NCI-H460 (cell line): ENCODE data around the gene TLX2. TPM values are rescaled to one million over a fixed set of nuclear protein-coding genes. Genes with fewer than 3 reads are reported as not detected.
A peak's percentile ranks its signal among the peaks of the same experiment; 100 is the strongest.
"Not testable (repeated sequence)": the region's sequence is repeated elsewhere in the genome, so short reads cannot be mapped to it uniquely, and the experiment has no call there.

Experiments
- DNase-seq: peaks from one replicate; pipeline ENCODE4 v3.0.0-alpha.2; 2016; ENCODE audit warnings: low read depth; ENCODE audit errors: extremely low read depth
- polyA plus RNA-seq: library from polyadenylated mRNA; depleted of rRNA; stranded (reverse); fragments of >200 nt; gene quantifications from 2 replicates; pipeline ENCODE4 v1.2.3, GENCODE V29; 2014; cell fraction: nucleus; rRNA removed
- total RNA-seq: library from RNA; depleted of rRNA; stranded (reverse); fragments of >200 nt; shearing (Covaris generic); gene quantifications from 2 replicates; pipeline ENCODE4 v1.2.3, GENCODE V29; 2014; rRNA removed

Gene TLX2
- 0.40 and 0.43 TPM in 2 replicates for total RNA-seq
- polyA plus RNA-seq, result 0.28 TPM in 1 of 2 replicates, not detected in the other

DNA sequence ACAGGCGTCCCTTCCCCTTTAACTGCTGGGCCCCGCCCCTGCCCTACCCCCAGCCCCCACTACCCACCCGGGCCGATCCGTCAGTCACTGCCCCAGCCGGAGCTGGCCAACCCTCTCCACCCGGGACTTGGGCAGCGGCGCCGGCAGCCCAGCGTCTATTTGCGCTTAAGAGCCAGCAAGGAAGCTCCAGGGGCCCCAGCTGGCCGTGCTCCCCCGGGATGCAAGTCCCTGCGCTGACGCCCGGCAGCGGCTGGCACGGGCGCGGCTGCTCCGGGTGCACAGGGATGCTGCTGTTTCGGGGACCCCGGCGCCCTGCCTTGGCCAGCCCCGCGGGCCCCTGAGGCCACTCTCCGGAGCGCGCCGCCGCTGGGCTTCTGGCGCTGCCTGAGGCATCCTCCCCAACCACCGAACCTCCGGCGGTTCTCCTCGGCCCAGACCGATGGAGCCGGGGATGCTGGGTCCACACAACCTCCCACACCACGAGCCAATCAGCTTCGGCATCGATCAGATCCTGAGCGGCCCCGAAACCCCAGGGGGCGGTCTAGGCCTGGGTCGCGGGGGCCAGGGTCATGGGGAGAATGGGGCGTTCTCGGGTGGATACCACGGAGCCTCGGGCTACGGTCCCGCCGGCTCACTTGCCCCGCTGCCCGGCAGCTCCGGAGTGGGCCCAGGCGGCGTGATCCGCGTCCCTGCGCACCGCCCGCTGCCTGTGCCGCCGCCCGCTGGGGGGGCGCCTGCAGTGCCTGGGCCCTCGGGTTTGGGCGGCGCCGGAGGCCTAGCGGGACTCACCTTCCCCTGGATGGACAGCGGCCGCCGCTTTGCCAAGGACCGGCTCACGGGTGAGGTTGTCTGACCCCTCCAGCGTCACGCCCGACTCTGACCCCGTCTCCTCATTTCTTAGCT lies at the start of gene TLX2:
TLX2 (plus strand) TSS at position 83 of the 903 bp plus-strand sequence; CDS start at position 440, 357 bp downstream.
- no peak for DNase-seq

- not testable (repeated sequence) for DNase-seq
Measured at GRCh38 chr2:74470742-74471141, 43.5 kb upstream of the TLX2 start.

- no peak for DNase-seq
Measured at GRCh38 chr2:74471332-74472065, 42.8 kb upstream of the TLX2 start.

DNA sequence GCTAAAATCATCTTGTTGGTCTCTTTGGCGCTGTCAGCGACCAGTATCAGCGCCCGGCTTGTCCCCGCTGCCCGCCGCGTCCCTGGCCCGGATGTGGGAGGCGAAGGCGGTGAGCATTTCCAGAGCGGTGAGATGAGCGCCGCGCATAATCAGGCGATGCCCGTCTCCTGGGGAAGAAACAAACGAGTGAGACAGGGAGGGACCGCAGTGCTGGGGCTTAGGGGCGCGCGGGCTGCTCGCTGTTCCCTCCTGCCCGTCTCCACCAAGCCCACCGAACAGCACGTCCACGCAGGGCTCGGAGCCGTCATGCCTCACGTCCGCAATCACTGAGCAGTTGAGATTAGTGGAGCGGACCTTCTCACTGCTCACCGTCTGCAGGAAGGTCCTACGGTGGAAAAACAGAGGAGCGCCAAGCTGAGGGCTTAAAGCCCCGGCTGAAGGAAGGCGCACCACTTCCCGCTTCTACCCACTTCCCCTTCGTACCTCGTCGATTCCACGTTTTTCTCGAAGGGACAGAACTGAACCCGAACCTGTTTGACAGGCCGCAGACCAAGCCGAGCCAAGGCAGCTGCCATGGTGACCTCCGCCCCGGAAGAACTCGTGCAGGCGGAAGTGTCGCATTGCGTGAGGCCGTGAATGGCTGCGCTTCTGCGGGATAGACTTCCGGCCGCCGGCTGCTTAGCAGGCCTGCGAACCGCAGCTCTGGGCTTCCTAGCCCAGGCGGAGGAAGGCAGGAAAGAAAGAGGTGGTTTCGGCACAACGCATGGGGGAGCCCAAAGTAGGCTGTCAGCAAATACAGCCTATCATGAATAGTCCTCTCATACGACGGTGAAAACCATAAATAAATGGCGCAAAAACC lies 41.9 kb upstream of the TLX2 start, which contains the start of gene MRPL53:
MRPL53 (minus strand) TSS at position 595 of the 859 bp plus-strand sequence; CDS start at position 575, 20 bp downstream.
- DNase-seq, result peak; percentile 91

- DNase-seq, result no peak
Measured at GRCh38 chr2:74472945-74473258, 41.3 kb upstream of the TLX2 start.

DNA sequence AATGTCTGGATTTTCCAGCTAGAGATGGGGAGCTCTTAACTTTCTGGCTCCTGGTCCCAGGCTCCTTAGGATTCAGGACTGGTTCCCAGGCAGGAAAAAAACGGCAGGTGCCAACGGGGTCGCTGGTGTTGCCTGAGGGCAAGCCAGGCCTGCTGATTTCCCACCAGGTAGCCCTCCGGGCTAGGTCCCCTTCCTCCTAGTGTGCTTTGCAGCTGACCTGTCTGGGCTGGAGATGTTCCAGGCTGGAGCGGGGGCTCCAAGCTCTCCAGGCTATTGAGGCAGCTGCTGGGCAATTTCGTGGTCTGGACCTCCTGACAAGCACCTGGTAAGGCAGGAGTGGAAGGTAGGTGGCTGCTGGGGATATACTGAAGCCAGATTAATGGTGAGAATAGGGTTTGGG lies 39.8 kb upstream of the TLX2 start:
- DNase-seq, result no peak

- no peak for DNase-seq
Measured at GRCh38 chr2:74474899-74475298, 39.4 kb upstream of the TLX2 start.

DNA sequence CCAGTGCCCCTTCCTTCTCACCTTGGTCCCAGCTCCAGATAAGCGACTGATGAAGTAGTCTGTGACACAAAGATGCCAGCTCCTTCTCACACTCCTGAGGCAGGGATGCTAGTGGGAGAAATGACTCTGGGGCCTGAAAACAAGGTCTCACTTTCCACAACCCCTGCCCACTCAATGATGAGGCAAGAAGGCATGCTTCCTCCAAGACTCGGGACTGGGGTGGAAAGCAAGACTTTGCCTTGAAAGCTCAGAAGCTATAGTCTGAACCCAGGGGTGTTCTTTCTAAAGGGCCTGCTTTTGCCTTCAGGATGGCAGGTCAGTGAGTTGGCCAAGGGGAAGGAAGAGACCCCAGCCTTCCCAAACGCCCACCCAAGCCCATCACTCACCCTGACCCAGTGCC lies 32.8 kb upstream of the TLX2 start:
- DNase-seq, result no peak

GRCh38 chr2:74481961-74482800 lies 32.1 kb upstream of the TLX2 start:
- DNase-seq, result no peak

GRCh38 chr2:74482801-74483674 lies 31.2 kb upstream of the TLX2 start, which contains the start of the genes CCDC142 and TTC31:
TSS of gene CCDC142 (minus strand) at chr2:74482998. CDS start at chr2:74482837, 161 bp downstream.
TSS of gene TTC31 (plus strand) at chr2:74483081. CDS start at chr2:74483096, 15 bp downstream.
- peak; percentile 94 for DNase-seq

DNA sequence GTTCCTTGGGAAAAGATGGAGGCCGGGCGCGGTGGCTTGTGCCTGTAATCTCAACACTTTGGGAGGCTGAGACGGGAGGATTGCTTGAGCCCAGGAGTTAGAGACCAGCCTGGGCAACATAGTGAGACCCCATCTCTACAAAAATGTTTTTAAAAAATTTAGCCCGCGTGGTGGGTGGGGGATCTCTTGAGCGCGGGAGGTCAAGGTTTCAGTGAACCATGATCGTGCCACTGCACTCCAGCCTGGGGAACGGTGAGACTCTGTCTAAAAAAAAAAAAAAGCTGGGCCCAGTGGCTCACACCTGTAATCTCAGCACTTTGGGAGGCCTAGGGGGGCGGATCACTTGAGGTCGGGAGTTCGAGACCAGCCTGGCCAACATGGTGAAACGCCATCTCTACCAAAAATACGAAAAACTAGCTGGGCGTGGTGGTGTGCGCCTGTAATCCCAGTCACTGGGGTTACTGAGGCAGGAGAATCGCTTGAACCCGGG lies 30.5 kb upstream of the TLX2 start:
- not testable (repeated sequence) for DNase-seq

DNA sequence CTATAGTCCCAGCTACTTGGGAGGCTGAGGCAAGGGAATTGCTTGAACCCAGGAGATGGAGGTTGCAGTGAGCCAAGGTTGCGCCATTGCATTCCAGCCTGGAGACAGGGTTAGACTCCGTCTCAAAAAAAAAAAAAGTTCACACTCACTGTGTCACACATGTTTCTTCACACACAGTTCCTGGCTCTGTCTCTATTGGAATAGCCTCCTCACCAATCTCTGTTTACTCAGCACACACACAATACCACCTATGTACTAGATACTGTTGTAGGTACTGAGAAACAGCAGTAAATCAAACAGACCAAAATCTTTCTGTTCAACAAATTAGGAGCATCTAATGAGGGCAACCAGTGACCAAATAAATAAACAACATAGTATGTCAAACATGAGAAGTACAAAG lies 28.1 kb upstream of the TLX2 start:
- no peak for DNase-seq

DNA sequence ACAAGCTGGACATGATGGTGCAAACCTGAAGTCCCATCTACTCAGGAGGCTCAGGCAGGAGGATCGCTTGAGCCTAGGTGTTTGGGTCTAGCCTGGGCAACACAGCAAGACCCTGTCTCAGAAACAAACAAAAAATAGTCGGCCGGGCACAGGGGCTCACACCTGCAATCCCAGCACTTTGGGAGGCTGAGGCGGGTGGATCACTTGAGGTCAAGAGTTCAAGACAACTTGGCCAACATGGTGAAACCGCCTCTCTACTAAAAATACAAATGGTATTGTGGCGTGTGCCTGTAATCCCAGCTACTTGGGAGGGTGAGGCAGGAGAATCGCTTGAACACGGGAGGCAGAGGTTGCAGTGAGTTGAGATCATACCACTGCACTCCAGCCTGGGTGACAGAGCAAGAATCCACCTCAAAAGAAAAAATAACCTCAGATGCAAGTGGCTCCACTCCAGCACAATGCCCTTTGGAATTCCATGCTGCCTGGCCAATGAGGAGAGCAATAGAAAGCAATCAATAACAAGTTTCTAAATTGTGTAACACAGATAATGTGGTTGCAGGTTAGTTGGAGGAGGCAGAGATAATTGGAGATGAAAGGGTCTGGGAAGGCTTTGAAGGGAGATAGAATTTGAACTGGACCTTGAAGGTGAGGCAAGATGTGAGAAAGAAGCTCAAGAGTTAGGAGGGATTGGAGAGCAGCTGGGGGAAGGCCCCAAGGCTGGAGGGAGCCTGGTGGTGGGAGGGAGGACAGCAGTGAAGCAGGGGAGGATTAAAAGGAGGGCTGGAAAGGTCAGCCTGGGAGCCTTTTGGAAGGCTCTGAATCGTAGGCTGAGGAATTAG lies 25.4 kb upstream of the TLX2 start:
- no peak for DNase-seq

DNA sequence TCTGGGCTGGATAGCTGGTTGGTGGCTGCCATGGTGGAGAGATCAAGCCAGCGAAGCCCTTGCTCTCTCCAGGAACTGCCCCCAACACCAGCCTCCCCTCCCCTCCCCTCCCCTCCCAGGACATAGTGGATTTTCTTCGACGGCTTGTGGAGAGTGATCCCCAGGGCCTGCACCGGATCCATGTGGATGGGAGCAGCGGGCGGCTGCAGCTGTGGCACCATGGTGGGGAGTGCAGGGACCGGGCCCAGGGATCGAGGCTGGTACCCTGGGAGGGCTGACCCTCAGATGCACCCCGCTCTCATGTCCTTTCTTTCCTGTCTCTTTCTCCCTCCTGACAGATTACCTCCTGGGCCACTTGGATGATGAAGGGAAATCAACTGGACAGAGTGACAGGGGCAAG lies 24.3 kb upstream of the TLX2 start:
- DNase-seq, result no peak

DNA sequence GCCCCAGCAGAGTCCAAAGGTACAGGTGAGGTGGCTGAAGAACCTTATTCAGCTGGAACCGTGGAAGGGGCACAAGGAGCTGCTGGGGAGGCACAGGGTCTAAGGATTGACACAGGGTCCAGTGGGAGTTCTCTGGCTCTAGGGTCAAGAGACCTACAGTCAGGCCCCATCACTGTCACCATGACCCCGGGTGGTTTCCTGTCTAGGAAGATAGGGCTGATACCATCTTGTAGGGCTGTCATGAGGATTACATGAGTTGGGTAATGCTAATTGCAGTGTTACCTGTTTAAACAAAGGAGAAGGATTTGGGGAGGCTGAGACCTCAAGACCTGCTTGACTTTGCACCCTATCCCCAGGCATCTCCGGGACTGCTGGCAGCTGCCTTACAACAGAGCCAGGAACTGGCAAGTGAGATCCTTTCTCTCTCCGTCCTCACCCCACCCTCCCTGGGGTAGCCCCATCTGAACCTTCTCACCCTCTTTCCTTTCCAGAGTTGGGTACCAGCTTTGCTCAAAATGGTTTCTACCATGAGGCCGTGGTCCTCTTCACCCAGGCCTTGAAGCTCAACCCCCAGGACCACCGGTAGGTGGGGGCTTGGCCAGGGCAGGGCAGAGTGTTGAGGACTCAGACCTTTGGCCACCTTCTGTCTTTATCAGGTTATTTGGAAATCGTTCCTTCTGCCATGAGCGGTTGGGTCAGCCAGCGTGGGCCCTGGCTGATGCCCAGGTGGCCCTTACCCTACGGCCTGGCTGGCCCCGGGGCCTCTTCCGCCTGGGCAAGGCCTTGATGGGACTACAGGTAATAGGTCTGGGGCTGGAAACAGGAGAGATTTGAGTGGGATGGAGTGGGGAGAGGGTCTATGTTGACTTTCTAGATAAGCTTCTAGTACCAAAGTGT lies 22.4 kb upstream of the TLX2 start:
- DNase-seq, result no peak

GRCh38 chr2:74493546-74493945 lies 20.7 kb upstream of the TLX2 start:
- DNase-seq, result no peak
